ENCODE data around the gene CHMP4B.

GRCh38 chr20:33812908-33813462 lies 1.8 kb downstream of the CHMP4B start:
- TF ChIP-seq CTCF (IDR thresholded peaks at IDR 0.05) (no peak), EZH2 (IDR thresholded peaks at IDR 0.05; ENCODE audit: borderline replicate concordance, insufficient read depth, low read depth, low read length, poor library complexity, severe bottlenecking) (no peak)

Measured in B cell (primary cell).